Activated T-cell treated with anti-CD3 and anti-CD28 coated beads for 48 hours (primary cell): ENCODE measurements around the gene ALPG.
"Not testable (repeated sequence)": the region's sequence is repeated elsewhere in the genome, so short reads cannot be mapped to it uniquely, and the experiment has no call there.

Source experiments
- DNase-seq: peaks from one replicate; pipeline ENCODE4 v3.0.0-alpha.2; 2020; ENCODE audit warnings: low read depth

Gene ALPG

GRCh38 chr2:232396683-232397082 is 10.0 kb upstream of the ALPG start:
- DNase-seq, result no peak

- no peak for DNase-seq
These were observed 8.2 kb upstream of the ALPG start for GRCh38 chr2:232398293-232399034.

- DNase-seq, result no peak
These were observed 6.2 kb upstream of the ALPG start for GRCh38 chr2:232400256-232401015.

GRCh38 chr2:232402518-232402917 is 4.1 kb upstream of the ALPG start:
- no peak for DNase-seq

- no peak for DNase-seq
These were observed 617 bp upstream of the ALPG start for GRCh38 chr2:232405943-232406510.

GRCh38 chr2:232407428-232408150 is 945 bp downstream of the ALPG start:
- not testable (repeated sequence) for DNase-seq

GRCh38 chr2:232408269-232408668 is 1.6 kb downstream of the ALPG start:
- not testable (repeated sequence) for DNase-seq

GRCh38 chr2:232409617-232410016 is 3.0 kb downstream of the ALPG start:
- DNase-seq, result not testable (repeated sequence)

GRCh38 chr2:232410238-232410900 is 3.7 kb downstream of the ALPG start:
- no peak for DNase-seq

GRCh38 chr2:232411901-232412629 is 5.4 kb downstream of the ALPG start:
- no peak for DNase-seq

GRCh38 chr2:232412986-232413385 is 6.3 kb downstream of the ALPG start:
- no peak for DNase-seq

GRCh38 chr2:232415138-232415690 is 8.6 kb downstream of the ALPG start:
- DNase-seq, result no peak

- no peak for DNase-seq
These were observed 9.3 kb downstream of the ALPG start for GRCh38 chr2:232415736-232416520.

GRCh38 chr2:232416521-232417470 is 10.2 kb downstream of the ALPG start:
- no peak for DNase-seq

GRCh38 chr2:232417489-232417888 is 10.8 kb downstream of the ALPG start:
- no peak for DNase-seq

GRCh38 chr2:232418056-232418455 is 11.4 kb downstream of the ALPG start:
- no peak for DNase-seq

GRCh38 chr2:232418466-232419244 is 12.0 kb downstream of the ALPG start:
- DNase-seq, result peak; percentile 27
